ENCODE data around the gene WDR11.

WDR11 gene

GRCh38 chr10:120944586-120945125 is 93.5 kb downstream of the WDR11 start:
- no peak for DNase-seq
- WGBS (ENCODE audit: extremely low coverage, insufficient coverage, low lambda C conversion rate): no CpG with 5 or more reads among the region's 4 CpGs
- no peak overlapping the region for H3K9ac ChIP-seq (ENCODE audit: low read length)
- no peak overlapping the region for H3K4me2 ChIP-seq (ENCODE audit: low read length)
- no peak overlapping the region for H2BK15ac ChIP-seq (replicated peaks; ENCODE audit: low read depth)
- no peak overlapping the region for H3K4me3 ChIP-seq (ENCODE audit: low read length)
- H3K18ac ChIP-seq (ENCODE audit: low read length): no peak overlapping the region
- H4K8ac ChIP-seq (ENCODE audit: low read depth, low read length): no peak overlapping the region
- H2BK120ac ChIP-seq (ENCODE audit: low read depth, low read length): no peak overlapping the region
- no peak overlapping the region for H4K5ac ChIP-seq (ENCODE audit: low read length)
- no peak overlapping the region for H3K23ac ChIP-seq (ENCODE audit: low read length)
- no peaks in the 10 kb centered on the region for H3K79me1 ChIP-seq (ENCODE audit: low read length)
- H3K27ac ChIP-seq (ENCODE audit: low read depth, low read length): no peak overlapping the region
- no peaks in the 10 kb centered on the region for H3K79me2 ChIP-seq (ENCODE audit: control insufficient read depth, insufficient read depth, low read length)
- H3K27me3 ChIP-seq (ENCODE audit: insufficient read depth, low read length, poor library complexity): no peaks in the 10 kb centered on the region
- H2AK5ac ChIP-seq (ENCODE audit: low read length): no peak overlapping the region
- no peak overlapping the region for H3K4ac ChIP-seq (ENCODE audit: low read depth, low read length)
- H2BK5ac ChIP-seq (ENCODE audit: low read length): no peak overlapping the region
- H3K56ac ChIP-seq (ENCODE audit: low read length): no peak overlapping the region
- no peaks in the 10 kb centered on the region for H3K36me3 ChIP-seq (ENCODE audit: control insufficient read depth, insufficient read depth, low read length)
- H3K4me1 ChIP-seq (ENCODE audit: control insufficient read depth, low read depth, low read length): peaks cover 3% of the 10 kb centered on the region

- H2BK5ac ChIP-seq (ENCODE audit: low read length): no peak overlapping the region
- no peaks in the 10 kb centered on the region for H3K79me1 ChIP-seq (ENCODE audit: low read length)
- H2BK120ac ChIP-seq (ENCODE audit: low read depth, low read length): no peak overlapping the region
- H2AK5ac ChIP-seq (ENCODE audit: low read length): no peak overlapping the region
- no peak overlapping the region for H3K4me3 ChIP-seq (ENCODE audit: low read length)
- no CpG with 5 or more reads among the region's 1 CpG for WGBS (ENCODE audit: extremely low coverage, insufficient coverage, low lambda C conversion rate)
- H3K56ac ChIP-seq (ENCODE audit: low read length): no peak overlapping the region
- DNase-seq: no peak
- H3K4me1 ChIP-seq (ENCODE audit: control insufficient read depth, low read depth, low read length): peaks cover 3% of the 10 kb centered on the region
- H3K36me3 ChIP-seq (ENCODE audit: control insufficient read depth, insufficient read depth, low read length): no peaks in the 10 kb centered on the region
- H3K23ac ChIP-seq (ENCODE audit: low read length): no peak overlapping the region
- no peak overlapping the region for H3K27ac ChIP-seq (ENCODE audit: low read depth, low read length)
- no peaks in the 10 kb centered on the region for H3K27me3 ChIP-seq (ENCODE audit: insufficient read depth, low read length, poor library complexity)
- no peaks in the 10 kb centered on the region for H3K79me2 ChIP-seq (ENCODE audit: control insufficient read depth, insufficient read depth, low read length)
- no peak overlapping the region for H3K4ac ChIP-seq (ENCODE audit: low read depth, low read length)
- H3K4me2 ChIP-seq (ENCODE audit: low read length): no peak overlapping the region
- no peak overlapping the region for H3K9ac ChIP-seq (ENCODE audit: low read length)
- no peak overlapping the region for H4K5ac ChIP-seq (ENCODE audit: low read length)
- H4K8ac ChIP-seq (ENCODE audit: low read depth, low read length): no peak overlapping the region
- no peak overlapping the region for H2BK15ac ChIP-seq (replicated peaks; ENCODE audit: low read depth)
- no peak overlapping the region for H3K18ac ChIP-seq (ENCODE audit: low read length)
Measured at GRCh38 chr10:120945182-120945581, 94.0 kb downstream of the WDR11 start.

GRCh38 chr10:120945801-120946302 is 94.7 kb downstream of the WDR11 start:
- DNase-seq: no peak
- peaks cover 3% of the 10 kb centered on the region for H3K4me1 ChIP-seq (ENCODE audit: control insufficient read depth, low read depth, low read length)
- H2AK5ac ChIP-seq (ENCODE audit: low read length): no peak overlapping the region
- H2BK15ac ChIP-seq (replicated peaks; ENCODE audit: low read depth): no peak overlapping the region
- H3K79me1 ChIP-seq (ENCODE audit: low read length): no peaks in the 10 kb centered on the region
- no peak overlapping the region for H3K4ac ChIP-seq (ENCODE audit: low read depth, low read length)
- no peak overlapping the region for H4K5ac ChIP-seq (ENCODE audit: low read length)
- H3K23ac ChIP-seq (ENCODE audit: low read length): no peak overlapping the region
- H4K8ac ChIP-seq (ENCODE audit: low read depth, low read length): no peak overlapping the region
- H3K27me3 ChIP-seq (ENCODE audit: insufficient read depth, low read length, poor library complexity): no peaks in the 10 kb centered on the region
- no peak overlapping the region for H2BK5ac ChIP-seq (ENCODE audit: low read length)
- H2BK120ac ChIP-seq (ENCODE audit: low read depth, low read length): no peak overlapping the region
- H3K4me2 ChIP-seq (ENCODE audit: low read length): no peak overlapping the region
- no peaks in the 10 kb centered on the region for H3K79me2 ChIP-seq (ENCODE audit: control insufficient read depth, insufficient read depth, low read length)
- H3K4me3 ChIP-seq (ENCODE audit: low read length): no peak overlapping the region
- H3K36me3 ChIP-seq (ENCODE audit: control insufficient read depth, insufficient read depth, low read length): no peaks in the 10 kb centered on the region
- H3K56ac ChIP-seq (ENCODE audit: low read length): no peak overlapping the region
- H3K9ac ChIP-seq (ENCODE audit: low read length): no peak overlapping the region
- H3K18ac ChIP-seq (ENCODE audit: low read length): no peak overlapping the region
- H3K27ac ChIP-seq (ENCODE audit: low read depth, low read length): no peak overlapping the region
- no CpG with 5 or more reads among the region's 8 CpGs for WGBS (ENCODE audit: extremely low coverage, insufficient coverage, low lambda C conversion rate)

GRCh38 chr10:120946497-120946896 is 95.3 kb downstream of the WDR11 start:
- Histone ChIP-seq H2AK5ac (ENCODE audit: low read length) (no peak overlapping the region), H3K4me2 (ENCODE audit: low read length) (no peak overlapping the region), H3K56ac (ENCODE audit: low read length) (no peak overlapping the region), H4K8ac (ENCODE audit: low read depth, low read length) (no peak overlapping the region), H3K9ac (ENCODE audit: low read length) (no peak overlapping the region), H2BK15ac (replicated peaks; ENCODE audit: low read depth) (no peak overlapping the region), H3K4ac (ENCODE audit: low read depth, low read length) (no peak overlapping the region), H3K79me1 (ENCODE audit: low read length) (no peaks in the 10 kb centered on the region), H3K4me3 (ENCODE audit: low read length) (no peak overlapping the region), H3K18ac (ENCODE audit: low read length) (no peak overlapping the region), H3K27me3 (ENCODE audit: insufficient read depth, low read length, poor library complexity) (no peaks in the 10 kb centered on the region), H3K27ac (ENCODE audit: low read depth, low read length) (no peak overlapping the region), H3K36me3 (ENCODE audit: control insufficient read depth, insufficient read depth, low read length) (no peaks in the 10 kb centered on the region), H2BK120ac (ENCODE audit: low read depth, low read length) (no peak overlapping the region), H4K5ac (ENCODE audit: low read length) (no peak overlapping the region), H2BK5ac (ENCODE audit: low read length) (no peak overlapping the region), H3K4me1 (ENCODE audit: control insufficient read depth, low read depth, low read length) (peaks cover 3% of the 10 kb centered on the region), H3K79me2 (ENCODE audit: control insufficient read depth, insufficient read depth, low read length) (no peaks in the 10 kb centered on the region), H3K23ac (ENCODE audit: low read length) (no peak overlapping the region)
- no CpG with 5 or more reads among the region's 7 CpGs for WGBS (ENCODE audit: extremely low coverage, insufficient coverage, low lambda C conversion rate)
- no peak for DNase-seq

GRCh38 chr10:120948889-120949608 is 97.9 kb downstream of the WDR11 start:
- Histone ChIP-seq H2BK15ac (replicated peaks; ENCODE audit: low read depth) (no peak overlapping the region), H3K9ac (ENCODE audit: low read length) (peak overlapping the region; percentile 63), H2AK5ac (ENCODE audit: low read length) (no peak overlapping the region), H3K27me3 (ENCODE audit: insufficient read depth, low read length, poor library complexity) (no peaks in the 10 kb centered on the region), H2BK5ac (ENCODE audit: low read length) (no peak overlapping the region), H4K5ac (ENCODE audit: low read length) (no peak overlapping the region), H4K8ac (ENCODE audit: low read depth, low read length) (no peak overlapping the region), H3K79me1 (ENCODE audit: low read length) (no peaks in the 10 kb centered on the region), H3K4me1 (ENCODE audit: control insufficient read depth, low read depth, low read length) (peaks cover 3% of the 10 kb centered on the region), H3K4me2 (ENCODE audit: low read length) (peak overlapping the region; percentile 69), H3K4me3 (ENCODE audit: low read length) (no peak overlapping the region), H3K23ac (ENCODE audit: low read length) (no peak overlapping the region), H3K4ac (ENCODE audit: low read depth, low read length) (no peak overlapping the region), H2BK120ac (ENCODE audit: low read depth, low read length) (no peak overlapping the region), H3K79me2 (ENCODE audit: control insufficient read depth, insufficient read depth, low read length) (no peaks in the 10 kb centered on the region), H3K27ac (ENCODE audit: low read depth, low read length) (no peak overlapping the region), H3K56ac (ENCODE audit: low read length) (peak overlapping the region; percentile 82), H3K18ac (ENCODE audit: low read length) (no peak overlapping the region), H3K36me3 (ENCODE audit: control insufficient read depth, insufficient read depth, low read length) (no peaks in the 10 kb centered on the region)
- WGBS (ENCODE audit: extremely low coverage, insufficient coverage, low lambda C conversion rate): no CpG with 5 or more reads among the region's 47 CpGs
- peak; percentile 79 for DNase-seq
